Fibroblast of lung (primary cell): Measurements from ENCODE around the gene GRAP. TPM values are rescaled to one million over a fixed set of nuclear protein-coding genes. Genes with fewer than 3 reads are reported as not detected.

ENCODE experiments used
- DNase-seq, 2 donors: peaks; one replicate each; pipeline versions ENCODE4 v3.0.0 to v3.0.0-alpha.2; 2010; ENCODE audit warnings: low read depth in 2 of 2
- H2AFZ ChIP-seq: 2 replicates; pipeline ENCODE4 v1.5.1; 2012; ENCODE audit warnings: low read length, control low read depth, inconsistent platforms
- H3K27ac ChIP-seq: 2 replicates; pipeline ENCODE4 v1.5.1; 2011; ENCODE audit warnings: low read length, control low read depth; ENCODE audit not compliant: insufficient read depth
- H3K27me3 ChIP-seq: 2 replicates; pipeline ENCODE4 v1.5.1; 2011; ENCODE audit warnings: mild to moderate bottlenecking, low read length; ENCODE audit not compliant: control insufficient read depth, insufficient read depth
- H3K36me3 ChIP-seq: 2 replicates; pipeline ENCODE4 v1.5.1; 2011; ENCODE audit warnings: low read length; ENCODE audit not compliant: control insufficient read depth, insufficient read depth
- H3K4me1 ChIP-seq: 2 replicates; pipeline ENCODE4 v1.5.1; 2011; ENCODE audit warnings: low read length; ENCODE audit not compliant: control insufficient read depth, insufficient read depth; ENCODE audit errors: extremely low read depth
- H3K4me2 ChIP-seq: 2 replicates; pipeline ENCODE4 v1.5.1; 2011; ENCODE audit warnings: low read length, control low read depth; ENCODE audit not compliant: insufficient read depth; ENCODE audit errors: extremely low read depth
- H3K4me3 ChIP-seq, 4 experiments: fragments of 200-600 bp in 1 of 4; sonication (generic) in 1 of 4; replicated peaks in 1 of 4; 2 replicates each; pipeline ENCODE4 v1.5.1; 2011 to 2016; ENCODE audit warnings: low read length in 4 of 4, low read depth in 3 of 4, mild to moderate bottlenecking in 3 of 4, control low read depth in 2 of 4, inconsistent platforms in 1 of 4, mixed read lengths in 1 of 4; ENCODE audit not compliant: insufficient read depth in 1 of 4; ENCODE audit errors: control extremely low read depth in 1 of 4
- H3K79me2 ChIP-seq: 2 replicates; pipeline ENCODE4 v1.5.1; 2012; ENCODE audit warnings: mild to moderate bottlenecking, low read length, inconsistent platforms; ENCODE audit not compliant: control insufficient read depth, insufficient read depth
- H3K9ac ChIP-seq: 2 replicates; pipeline ENCODE4 v1.5.1; 2011; ENCODE audit warnings: mild to moderate bottlenecking, low read length, control low read depth; ENCODE audit not compliant: insufficient read depth
- H3K9me3 ChIP-seq: 2 replicates; pipeline ENCODE4 v1.5.1; 2012; ENCODE audit warnings: low read depth, low read length; ENCODE audit not compliant: control insufficient read depth, insufficient read depth
- H4K20me1 ChIP-seq: 2 replicates; pipeline ENCODE4 v1.5.1; 2011; ENCODE audit warnings: low read length; ENCODE audit not compliant: control insufficient read depth, insufficient read depth; ENCODE audit errors: extremely low read depth
- CTCF ChIP-seq, 2 donors: IDR thresholded peaks in 1 of 2; conservative IDR thresholded peaks in 1 of 2; 1 replicate in 1 of 2; 2 replicates in 1 of 2; pipeline ENCODE4 v1.5.1; 2011 to 2012; ENCODE audit warnings: low read length in 2 of 2, control low read depth in 1 of 2, inconsistent platforms in 1 of 2, low read depth in 1 of 2, mild to moderate bottlenecking in 1 of 2
- EZH2 ChIP-seq: IDR thresholded peaks from 2 replicates; pipeline ENCODE4 v1.5.1; 2012; ENCODE audit warnings: low read length, control low read depth, mild to moderate bottlenecking; ENCODE audit errors: missing control alignments
- polyA plus RNA-seq, 2 donors: library from polyadenylated mRNA; depleted of rRNA in 1 of 2; stranded (reverse) in 1 of 2; unstranded in 1 of 2; fragments of >200 nt; gene quantifications; 2 replicates each; pipeline ENCODE4 v1.2.1, GENCODE V29; 2011 to 2012; ENCODE audit warnings: missing spikeins in 1 of 2
- total RNA-seq: library from RNA; depleted of rRNA; stranded (reverse); fragments of >200 nt; gene quantifications from 2 replicates; pipeline ENCODE4 v1.2.1, GENCODE V29; 2014

Gene GRAP
- total and polyA plus RNA-seq, 2 donors (not counting 1 experiment from before 2014, with no cell fraction given) = 0.10 TPM; not detected in 1

DNA sequence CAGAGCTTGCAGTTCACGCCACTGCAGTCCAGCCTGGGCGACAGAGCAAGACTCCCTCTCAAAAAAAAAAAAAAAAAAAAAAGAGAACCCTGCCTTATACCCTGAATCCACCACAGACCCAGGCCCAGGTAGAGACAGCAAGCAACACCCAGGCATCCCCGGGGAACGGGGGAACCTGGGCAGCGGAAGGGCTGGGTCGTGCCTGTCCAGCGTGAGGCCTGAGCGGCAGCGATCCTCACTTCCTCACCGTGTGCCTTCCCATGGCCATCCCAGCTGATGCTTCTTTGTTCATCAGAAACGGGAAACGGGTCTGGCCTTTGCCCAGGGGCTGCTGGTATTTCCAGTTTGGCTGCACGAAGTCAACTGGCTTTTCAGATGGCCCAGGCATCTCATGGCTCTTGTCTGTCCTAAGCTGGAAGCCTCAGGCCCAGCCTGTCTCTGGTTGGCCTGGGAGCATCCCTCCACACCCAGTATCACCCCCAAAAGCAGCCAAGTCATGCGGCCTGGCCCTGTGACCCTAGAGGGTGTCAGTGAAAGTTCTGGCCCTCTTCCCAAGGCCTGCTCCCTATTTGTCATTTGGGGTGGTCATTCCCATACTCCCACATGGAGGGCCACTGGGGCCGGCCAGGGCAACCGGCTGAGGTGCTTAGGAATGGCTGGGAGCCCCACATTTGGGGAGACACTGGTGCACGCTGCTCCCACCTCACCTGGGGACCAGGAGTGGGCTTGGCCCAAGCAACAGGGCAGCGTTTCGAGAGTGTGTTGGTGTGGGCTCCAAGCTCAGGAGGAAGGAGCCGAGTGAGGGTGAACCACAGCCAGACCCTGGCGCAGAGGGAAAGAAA, 62.3 kb downstream of the GRAP start:
- no peaks in the 10 kb centered on the region for H3K79me2 ChIP-seq
- peaks cover 20% of the 10 kb centered on the region for H3K4me1 ChIP-seq
- H4K20me1 ChIP-seq = no peaks in the 10 kb centered on the region
- TF ChIP-seq EZH2 = no peak
- TF ChIP-seq CTCF (conservative IDR thresholded peaks at IDR 0.05 in 1 of 2, IDR thresholded peaks at IDR 0.05 in 1 of 2; ENCODE audit: low read depth in 1 of 2, low read length in 2 of 2) = no peak
- no peak overlapping the region for H3K4me3 ChIP-seq
- no peak overlapping the region for H3K27ac ChIP-seq
- no peaks in the 10 kb centered on the region for H3K9me3 ChIP-seq
- H3K9ac ChIP-seq = no peak overlapping the region
- no peak overlapping the region for H3K4me2 ChIP-seq
- no peak overlapping the region for H2AFZ ChIP-seq
- H3K36me3 ChIP-seq = peaks cover 2% of the 10 kb centered on the region
- H3K27me3 ChIP-seq = no peaks in the 10 kb centered on the region
- DNase-seq = no peak

DNA sequence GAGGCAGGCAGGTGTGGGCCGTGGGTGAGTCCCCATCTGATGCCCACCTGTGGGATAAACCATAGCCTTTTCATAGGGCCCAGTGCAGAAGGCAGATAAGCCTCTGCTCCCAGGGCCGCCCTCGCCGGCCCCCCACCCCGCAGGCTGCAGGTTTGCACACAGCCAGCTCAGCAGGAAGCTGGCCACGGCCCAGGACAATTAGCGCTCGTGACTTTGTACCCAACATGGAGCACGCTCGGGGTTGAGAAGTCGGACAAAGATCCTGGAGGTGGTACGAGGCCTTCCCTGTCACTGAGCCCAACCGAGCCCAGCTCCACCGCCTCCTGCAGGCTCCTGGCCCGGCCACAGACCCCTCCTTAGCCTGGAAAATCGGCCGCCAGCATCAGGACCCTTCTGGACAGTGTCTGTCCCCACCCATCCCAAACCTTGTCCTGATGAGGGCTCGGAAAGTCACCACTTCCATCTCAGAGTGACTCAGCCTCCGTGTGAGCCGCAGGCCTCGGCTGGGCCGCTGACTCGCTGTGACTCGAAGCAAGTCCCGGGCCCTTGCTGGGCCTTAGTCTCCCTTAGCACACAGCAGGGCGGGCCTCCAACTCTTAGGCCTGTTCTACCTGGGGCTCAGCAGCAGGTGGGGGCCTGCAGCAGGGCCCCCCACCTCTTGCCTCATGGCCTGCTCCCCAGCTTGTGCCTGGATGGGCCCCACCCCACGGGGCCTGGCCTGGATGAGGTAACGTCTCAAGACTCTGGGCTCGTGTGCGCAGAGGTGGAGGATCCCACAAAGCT, 64.9 kb downstream of the GRAP start:
- TF ChIP-seq EZH2 = no peak
- no peak for TF ChIP-seq CTCF (conservative IDR thresholded peaks at IDR 0.05 in 1 of 2, IDR thresholded peaks at IDR 0.05 in 1 of 2; ENCODE audit: low read depth in 1 of 2, low read length in 2 of 2)
- H3K4me2 ChIP-seq = no peak overlapping the region
- H2AFZ ChIP-seq = peak overlapping the region; percentile 4
- H3K27ac ChIP-seq = peak overlapping the region; percentile 69
- H3K36me3 ChIP-seq = peaks cover 8% of the 10 kb centered on the region
- DNase-seq = peak; percentile 69 to 83
- H3K79me2 ChIP-seq = no peaks in the 10 kb centered on the region
- no peaks in the 10 kb centered on the region for H3K9me3 ChIP-seq
- H3K4me1 ChIP-seq = peaks cover 20% of the 10 kb centered on the region
- H3K4me3 ChIP-seq = no peak overlapping the region
- no peaks in the 10 kb centered on the region for H4K20me1 ChIP-seq
- H3K9ac ChIP-seq = peak overlapping the region; percentile 46
- H3K27me3 ChIP-seq = no peaks in the 10 kb centered on the region

GRCh38 chr17:18981335-18981641, 65.5 kb downstream of the GRAP start:
- H3K4me3 ChIP-seq = no peak overlapping the region
- H3K9ac ChIP-seq = no peak overlapping the region
- no peaks in the 10 kb centered on the region for H3K27me3 ChIP-seq
- H2AFZ ChIP-seq = no peak overlapping the region
- H4K20me1 ChIP-seq = no peaks in the 10 kb centered on the region
- H3K4me2 ChIP-seq = no peak overlapping the region
- no peak for DNase-seq
- H3K4me1 ChIP-seq = peaks cover 20% of the 10 kb centered on the region
- H3K36me3 ChIP-seq = peaks cover 9% of the 10 kb centered on the region
- H3K27ac ChIP-seq = peak overlapping the region; percentile 69
- H3K9me3 ChIP-seq = no peaks in the 10 kb centered on the region
- H3K79me2 ChIP-seq = no peaks in the 10 kb centered on the region
- TF ChIP-seq EZH2 (no peak), CTCF (conservative IDR thresholded peaks at IDR 0.05 in 1 of 2, IDR thresholded peaks at IDR 0.05 in 1 of 2; ENCODE audit: low read depth in 1 of 2, low read length in 2 of 2) (no peak)
